Suprapubic skin (tissue), 4 donors: ENCODE measurements around the gene MGST2. TPM values are rescaled to one million over a fixed set of nuclear protein-coding genes. Genes with fewer than 3 reads are reported as not detected.
"Not testable (repeated sequence)": the region's sequence is repeated elsewhere in the genome, so short reads cannot be mapped to it uniquely, and the experiment has no call there.

Experiments
- DNase-seq, 2 donors: peaks; one replicate each; pipeline ENCODE4 v3.0.0-alpha.2; 2019; ENCODE audit warnings: low spot score in 2 of 2
- H3K27ac ChIP-seq: fragments of 200-600 bp; sonication (generic); one replicate; pipeline ENCODE4 v1.5.1; 2019
- H3K27me3 ChIP-seq: fragments of 200-600 bp; sonication (generic); one replicate; pipeline ENCODE4 v1.5.1; 2019
- H3K36me3 ChIP-seq: fragments of 200-600 bp; sonication (generic); one replicate; pipeline ENCODE4 v1.5.1; 2019
- H3K4me1 ChIP-seq: fragments of 200-600 bp; sonication (generic); one replicate; pipeline ENCODE4 v1.5.1; 2019
- H3K4me3 ChIP-seq: fragments of 200-600 bp; sonication (generic); one replicate; pipeline ENCODE4 v1.5.1; 2019; ENCODE audit warnings: mild to moderate bottlenecking
- H3K9me3 ChIP-seq: fragments of 200-600 bp; sonication (generic); one replicate; pipeline ENCODE4 v1.5.1; 2019
- CTCF ChIP-seq, 2 donors: fragments of 200-600 bp in 1 of 2; fragments of 450-650 bp in 1 of 2; sonication (generic) in 1 of 2; IDR thresholded peaks; one replicate each; pipeline ENCODE4 v1.5.1; 2016 to 2019; ENCODE audit warnings: antibody characterized with exemption in 2 of 2, mild to moderate bottlenecking in 1 of 2, moderate library complexity in 1 of 2
- EP300 ChIP-seq: sonication (generic); formaldehyde crosslinking; IDR thresholded peaks from one replicate; pipeline ENCODE4 v1.6.1; 2017; ENCODE audit warnings: antibody characterized with exemption
- POLR2A ChIP-seq, 2 donors: fragments of 450-650 bp; IDR thresholded peaks; one replicate each; pipeline ENCODE4 v1.6.1; 2017; ENCODE audit warnings: antibody characterized with exemption in 2 of 2, mild to moderate bottlenecking in 2 of 2, moderate library complexity in 2 of 2
- POLR2AphosphoS5 ChIP-seq, 3 donors: sonication (generic); formaldehyde crosslinking; IDR thresholded peaks; one replicate each; pipeline ENCODE4 v1.6.1; 2017; ENCODE audit warnings: antibody characterized with exemption in 3 of 3
- WGBS: methylation state at CpG from one replicate; pipeline ENCODE4 v1.1.5; 2018; 5-methylcytosine and 5-hydroxymethylcytosine counted together
- total RNA-seq, 4 donors: library from RNA; depleted of rRNA; stranded (reverse); fragments of >200 nt; gene quantifications; one replicate each; pipeline ENCODE4 v1.1.0, GENCODE V29; 2016

The MGST2 gene
- total RNA-seq, 4 donors from 2014 or later = 98.7 to 157 (median 128) TPM

- Histone ChIP-seq H3K4me3 (no peak overlapping the region), H3K27ac (no peak overlapping the region), H3K27me3 (no peaks in the 10 kb centered on the region), H3K36me3 (no peaks in the 10 kb centered on the region), H3K4me1 (no peaks in the 10 kb centered on the region), H3K9me3 (peaks cover 7% of the 10 kb centered on the region)
- WGBS = 54% methylated on average over 11 of the region's 11 CpGs
- no peak for DNase-seq
- no peak for TF ChIP-seq POLR2A (IDR thresholded peaks at IDR 0.05)
- peak in 1 of 2 donors; percentile 10 for TF ChIP-seq CTCF (IDR thresholded peaks at IDR 0.05)
Measured at GRCh38 chr4:139633661-139634060, 32.0 kb upstream of the MGST2 start.

GRCh38 chr4:139635966-139636365 lies 29.7 kb upstream of the MGST2 start:
- Histone ChIP-seq H3K9me3 (peaks cover 12% of the 10 kb centered on the region), H3K4me1 (no peaks in the 10 kb centered on the region), H3K4me3 (no peak overlapping the region), H3K27me3 (no peaks in the 10 kb centered on the region), H3K36me3 (no peaks in the 10 kb centered on the region), H3K27ac (no peak overlapping the region)
- TF ChIP-seq CTCF (IDR thresholded peaks at IDR 0.05) (no peak), EP300 (no peak), POLR2AphosphoS5 (IDR thresholded peaks at IDR 0.05) (no peak), POLR2A (IDR thresholded peaks at IDR 0.05) (no peak)
- 44% methylated on average over 3 of the region's 3 CpGs for WGBS
- no peak for DNase-seq

- not testable (repeated sequence) for H3K27ac ChIP-seq, H3K4me3 ChIP-seq
- WGBS = 95% methylated on average over 3 of the region's 3 CpGs
Measured at GRCh38 chr4:139638306-139638705, 27.3 kb upstream of the MGST2 start.

GRCh38 chr4:139639654-139640053 lies 26.0 kb upstream of the MGST2 start:
- Histone ChIP-seq H3K4me1 (no peaks in the 10 kb centered on the region), H3K9me3 (peaks cover 12% of the 10 kb centered on the region), H3K27ac (no peak overlapping the region), H3K27me3 (no peaks in the 10 kb centered on the region), H3K36me3 (no peaks in the 10 kb centered on the region), H3K4me3 (no peak overlapping the region)
- WGBS = 97% methylated on average over 4 of the region's 5 CpGs
- DNase-seq = no peak
- TF ChIP-seq POLR2AphosphoS5 (IDR thresholded peaks at IDR 0.05) (no peak), EP300 (no peak), CTCF (IDR thresholded peaks at IDR 0.05) (no peak), POLR2A (IDR thresholded peaks at IDR 0.05) (no peak)

More at GRCh38 chr4:139638306-139638705, 27.3 kb upstream of the MGST2 start:
- not testable (repeated sequence) for H3K4me1 ChIP-seq, H3K36me3 ChIP-seq, H3K27me3 ChIP-seq, DNase-seq
- peaks cover 12% of the 10 kb centered on the region for H3K9me3 ChIP-seq

- DNase-seq = no peak
- Histone ChIP-seq H3K9me3 (peaks cover 12% of the 10 kb centered on the region), H3K4me3 (no peak overlapping the region), H3K36me3 (no peaks in the 10 kb centered on the region), H3K4me1 (no peaks in the 10 kb centered on the region), H3K27me3 (no peaks in the 10 kb centered on the region), H3K27ac (no peak overlapping the region)
- 94% methylated on average over 2 of the region's 2 CpGs for WGBS
- TF ChIP-seq EP300 (no peak), CTCF (IDR thresholded peaks at IDR 0.05) (no peak), POLR2AphosphoS5 (IDR thresholded peaks at IDR 0.05) (no peak), POLR2A (IDR thresholded peaks at IDR 0.05) (no peak)
Measured at GRCh38 chr4:139641218-139641617, 24.4 kb upstream of the MGST2 start.

- no peak overlapping the region for H3K4me3 ChIP-seq
- H3K36me3 ChIP-seq = no peaks in the 10 kb centered on the region
- no peak overlapping the region for H3K27ac ChIP-seq
- peak in 1 of 2 donors; percentile 4 for DNase-seq
- H3K4me1 ChIP-seq = no peaks in the 10 kb centered on the region
- TF ChIP-seq POLR2AphosphoS5 (IDR thresholded peaks at IDR 0.05) (no peak), CTCF (IDR thresholded peaks at IDR 0.05) (no peak), EP300 (no peak), POLR2A (IDR thresholded peaks at IDR 0.05) (no peak)
- H3K9me3 ChIP-seq = peaks cover 12% of the 10 kb centered on the region
- WGBS = 91% methylated on average over 2 of the region's 2 CpGs
- H3K27me3 ChIP-seq = no peaks in the 10 kb centered on the region
Measured at GRCh38 chr4:139642364-139642763, 23.3 kb upstream of the MGST2 start.
